ENCODE data around the gene MACROD2.

GRCh38 chr20:15927893-15928650 is 1932.8 kb downstream of the MACROD2 start:
- TF ChIP-seq CTCF (IDR thresholded peaks at IDR 0.05) (no peak), EP300 (IDR thresholded peaks at IDR 0.05) (no peak)

Data from ovary (tissue), 3 donors.